ENCODE measurements around the gene RUNX2. TPM values are rescaled to one million over a fixed set of nuclear protein-coding genes. Genes with fewer than 3 reads are reported as not detected.

Gene RUNX2
- total and polyA plus RNA-seq, 4 donors: 0.09 to 1.5 (median 0.75) TPM

DNA sequence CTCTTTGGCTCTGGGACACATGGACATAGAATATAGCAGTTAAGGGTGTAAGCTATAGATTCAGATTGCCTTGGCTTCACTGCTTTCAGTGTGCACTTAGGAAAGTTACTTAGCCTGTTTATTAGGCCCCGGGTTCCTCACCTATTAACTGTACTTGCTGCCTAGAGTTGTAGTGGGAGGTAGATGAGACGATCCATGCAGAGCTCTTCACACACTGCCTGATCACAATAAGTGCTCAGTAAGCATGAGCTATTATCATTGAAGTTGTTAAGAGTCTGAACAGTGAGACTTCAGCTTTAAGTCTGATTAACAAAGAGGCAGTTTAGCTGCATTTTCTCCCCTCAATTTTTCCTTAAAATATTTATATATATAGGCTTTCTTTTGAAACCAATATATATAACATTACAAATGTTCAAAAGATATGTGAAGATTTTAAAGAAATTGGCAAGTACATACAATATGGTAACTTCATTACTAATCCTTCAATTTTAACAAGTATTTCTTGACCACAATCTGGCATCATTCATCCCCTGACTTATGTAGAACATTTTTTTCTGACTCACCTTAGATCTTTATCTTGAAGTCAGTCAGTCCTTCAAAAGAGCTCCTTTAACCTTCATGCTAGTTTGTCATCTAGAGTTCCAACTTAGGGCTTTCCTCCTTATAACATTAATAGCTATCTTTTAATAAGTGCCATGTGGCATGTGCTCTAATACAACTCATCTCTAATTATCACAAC, 70.1 kb downstream of the RUNX2 start:
- Histone ChIP-seq H3K27me3 (ENCODE audit: control insufficient read depth in 4 of 4, insufficient read depth in 4 of 4, low read length in 3 of 4) (peaks cover 0 to 3% (median 0%) of the 10 kb centered on the region in 4 donors), H3K36me3 (ENCODE audit: control insufficient read depth in 4 of 4, insufficient read depth in 3 of 4, low read depth in 1 of 4, low read length in 3 of 4) (no peaks in the 10 kb centered on the region), H3K4me1 (ENCODE audit: control insufficient read depth in 4 of 4, insufficient read depth in 4 of 4, low read length in 3 of 4) (no peaks in the 10 kb centered on the region), H3K9ac (ENCODE audit: low read depth in 1 of 2, low read length in 2 of 2) (no peak overlapping the region), H3K9me3 (ENCODE audit: control insufficient read depth in 4 of 4, low read length in 3 of 4) (peaks cover 0 to 3% (median 0%) of the 10 kb centered on the region in 4 donors), H3K27ac (ENCODE audit: low read depth in 1 of 2, low read length in 2 of 2) (no peak overlapping the region), H3K4me3 (ENCODE audit: low read depth in 1 of 3, low read length in 3 of 3) (no peak overlapping the region)
- WGBS: 82% methylated on average over 2 of the region's 2 CpGs
- DNase-seq (ENCODE audit: low spot score): no peak
- TF ChIP-seq RXRA (IDR thresholded peaks at IDR 0.05): no peak
- TF ChIP-seq, protein P1, sequence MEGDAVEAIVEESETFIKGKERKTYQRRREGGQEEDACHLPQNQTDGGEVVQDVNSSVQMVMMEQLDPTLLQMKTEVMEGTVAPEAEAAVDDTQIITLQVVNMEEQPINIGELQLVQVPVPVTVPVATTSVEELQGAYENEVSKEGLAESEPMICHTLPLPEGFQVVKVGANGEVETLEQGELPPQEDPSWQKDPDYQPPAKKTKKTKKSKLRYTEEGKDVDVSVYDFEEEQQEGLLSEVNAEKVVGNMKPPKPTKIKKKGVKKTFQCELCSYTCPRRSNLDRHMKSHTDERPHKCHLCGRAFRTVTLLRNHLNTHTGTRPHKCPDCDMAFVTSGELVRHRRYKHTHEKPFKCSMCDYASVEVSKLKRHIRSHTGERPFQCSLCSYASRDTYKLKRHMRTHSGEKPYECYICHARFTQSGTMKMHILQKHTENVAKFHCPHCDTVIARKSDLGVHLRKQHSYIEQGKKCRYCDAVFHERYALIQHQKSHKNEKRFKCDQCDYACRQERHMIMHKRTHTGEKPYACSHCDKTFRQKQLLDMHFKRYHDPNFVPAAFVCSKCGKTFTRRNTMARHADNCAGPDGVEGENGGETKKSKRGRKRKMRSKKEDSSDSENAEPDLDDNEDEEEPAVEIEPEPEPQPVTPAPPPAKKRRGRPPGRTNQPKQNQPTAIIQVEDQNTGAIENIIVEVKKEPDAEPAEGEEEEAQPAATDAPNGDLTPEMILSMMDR (IDR thresholded peaks at IDR 0.05; ENCODE audit: low read depth, low read length, missing input control): no peak
- no peak for TF ChIP-seq HNF4A (conservative IDR thresholded peaks at IDR 0.05)
- TF ChIP-seq HNF4G (IDR thresholded peaks at IDR 0.05): no peak
- TF ChIP-seq, protein P2, sequence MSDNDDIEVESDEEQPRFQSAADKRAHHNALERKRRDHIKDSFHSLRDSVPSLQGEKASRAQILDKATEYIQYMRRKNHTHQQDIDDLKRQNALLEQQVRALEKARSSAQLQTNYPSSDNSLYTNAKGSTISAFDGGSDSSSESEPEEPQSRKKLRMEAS (IDR thresholded peaks at IDR 0.05): no peak
- no peak for TF ChIP-seq NR2F2 (IDR thresholded peaks at IDR 0.05)
- TF ChIP-seq FOXA2 (IDR thresholded peaks at IDR 0.05): no peak
- TF ChIP-seq YY1 (IDR thresholded peaks at IDR 0.05): no peak
- TF ChIP-seq, protein P3, sequence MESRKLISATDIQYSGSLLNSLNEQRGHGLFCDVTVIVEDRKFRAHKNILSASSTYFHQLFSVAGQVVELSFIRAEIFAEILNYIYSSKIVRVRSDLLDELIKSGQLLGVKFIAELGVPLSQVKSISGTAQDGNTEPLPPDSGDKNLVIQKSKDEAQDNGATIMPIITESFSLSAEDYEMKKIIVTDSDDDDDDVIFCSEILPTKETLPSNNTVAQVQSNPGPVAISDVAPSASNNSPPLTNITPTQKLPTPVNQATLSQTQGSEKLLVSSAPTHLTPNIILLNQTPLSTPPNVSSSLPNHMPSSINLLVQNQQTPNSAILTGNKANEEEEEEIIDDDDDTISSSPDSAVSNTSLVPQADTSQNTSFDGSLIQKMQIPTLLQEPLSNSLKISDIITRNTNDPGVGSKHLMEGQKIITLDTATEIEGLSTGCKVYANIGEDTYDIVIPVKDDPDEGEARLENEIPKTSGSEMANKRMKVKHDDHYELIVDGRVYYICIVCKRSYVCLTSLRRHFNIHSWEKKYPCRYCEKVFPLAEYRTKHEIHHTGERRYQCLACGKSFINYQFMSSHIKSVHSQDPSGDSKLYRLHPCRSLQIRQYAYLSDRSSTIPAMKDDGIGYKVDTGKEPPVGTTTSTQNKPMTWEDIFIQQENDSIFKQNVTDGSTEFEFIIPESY (IDR thresholded peaks at IDR 0.05): no peak
- no peak for TF ChIP-seq EGR1 (IDR thresholded peaks at IDR 0.05; ENCODE audit: low read depth in 2 of 2)
- TF ChIP-seq, protein P4, sequence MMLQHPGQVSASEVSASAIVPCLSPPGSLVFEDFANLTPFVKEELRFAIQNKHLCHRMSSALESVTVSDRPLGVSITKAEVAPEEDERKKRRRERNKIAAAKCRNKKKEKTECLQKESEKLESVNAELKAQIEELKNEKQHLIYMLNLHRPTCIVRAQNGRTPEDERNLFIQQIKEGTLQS (IDR thresholded peaks at IDR 0.05): no peak
- TF ChIP-seq, protein P5, sequence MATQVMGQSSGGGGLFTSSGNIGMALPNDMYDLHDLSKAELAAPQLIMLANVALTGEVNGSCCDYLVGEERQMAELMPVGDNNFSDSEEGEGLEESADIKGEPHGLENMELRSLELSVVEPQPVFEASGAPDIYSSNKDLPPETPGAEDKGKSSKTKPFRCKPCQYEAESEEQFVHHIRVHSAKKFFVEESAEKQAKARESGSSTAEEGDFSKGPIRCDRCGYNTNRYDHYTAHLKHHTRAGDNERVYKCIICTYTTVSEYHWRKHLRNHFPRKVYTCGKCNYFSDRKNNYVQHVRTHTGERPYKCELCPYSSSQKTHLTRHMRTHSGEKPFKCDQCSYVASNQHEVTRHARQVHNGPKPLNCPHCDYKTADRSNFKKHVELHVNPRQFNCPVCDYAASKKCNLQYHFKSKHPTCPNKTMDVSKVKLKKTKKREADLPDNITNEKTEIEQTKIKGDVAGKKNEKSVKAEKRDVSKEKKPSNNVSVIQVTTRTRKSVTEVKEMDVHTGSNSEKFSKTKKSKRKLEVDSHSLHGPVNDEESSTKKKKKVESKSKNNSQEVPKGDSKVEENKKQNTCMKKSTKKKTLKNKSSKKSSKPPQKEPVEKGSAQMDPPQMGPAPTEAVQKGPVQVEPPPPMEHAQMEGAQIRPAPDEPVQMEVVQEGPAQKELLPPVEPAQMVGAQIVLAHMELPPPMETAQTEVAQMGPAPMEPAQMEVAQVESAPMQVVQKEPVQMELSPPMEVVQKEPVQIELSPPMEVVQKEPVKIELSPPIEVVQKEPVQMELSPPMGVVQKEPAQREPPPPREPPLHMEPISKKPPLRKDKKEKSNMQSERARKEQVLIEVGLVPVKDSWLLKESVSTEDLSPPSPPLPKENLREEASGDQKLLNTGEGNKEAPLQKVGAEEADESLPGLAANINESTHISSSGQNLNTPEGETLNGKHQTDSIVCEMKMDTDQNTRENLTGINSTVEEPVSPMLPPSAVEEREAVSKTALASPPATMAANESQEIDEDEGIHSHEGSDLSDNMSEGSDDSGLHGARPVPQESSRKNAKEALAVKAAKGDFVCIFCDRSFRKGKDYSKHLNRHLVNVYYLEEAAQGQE (IDR thresholded peaks at IDR 0.05): no peak
- TF ChIP-seq TAF1 (conservative IDR thresholded peaks at IDR 0.05): no peak
- TF ChIP-seq FOXA1 (IDR thresholded peaks at IDR 0.05): no peak
- TF ChIP-seq RAD21 (IDR thresholded peaks at IDR 0.05): no peak
- no peak for TF ChIP-seq GABPA (IDR thresholded peaks at IDR 0.05 in 1 of 2, conservative IDR thresholded peaks at IDR 0.05 in 1 of 2)
- no peak for TF ChIP-seq SP1 (IDR thresholded peaks at IDR 0.05)
- no peak for TF ChIP-seq JUND (IDR thresholded peaks at IDR 0.05)

Measured in liver (tissue), 9 donors.